Activated CD4-positive, alpha-beta T cell treated with anti-CD3 and anti-CD28 coated beads, Interleukin-2, amount 50 U/mL, for 48 hours (primary cell): ENCODE results near the gene TAS2R30.
"Not testable (repeated sequence)": the region's sequence is repeated elsewhere in the genome, so short reads cannot be mapped to it uniquely, and the experiment has no call there.

Source experiments
- DNase-seq, 2 experiments: peaks; one replicate each; pipeline ENCODE4 v3.0.0-alpha.2; 2020

TAS2R30 gene

DNA sequence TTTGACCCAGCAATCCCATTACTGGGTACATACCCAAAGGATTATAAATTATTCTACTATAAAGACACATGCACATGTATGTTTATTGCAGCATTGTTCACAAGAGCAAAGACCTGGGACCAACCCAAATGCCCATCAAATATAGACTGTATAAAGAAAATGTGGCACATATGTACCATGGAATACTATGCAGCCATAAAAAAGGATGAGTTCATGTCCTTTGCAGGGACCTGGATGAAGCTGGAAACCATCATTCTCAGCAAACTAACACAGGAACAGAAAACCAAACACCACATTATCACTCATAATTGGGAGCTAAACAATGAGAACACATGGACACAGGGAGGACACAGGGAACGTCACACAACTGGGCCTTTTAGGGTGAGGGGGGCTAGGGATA lies 20.3 kb downstream of the TAS2R30 start:
- not testable (repeated sequence) for DNase-seq

DNA sequence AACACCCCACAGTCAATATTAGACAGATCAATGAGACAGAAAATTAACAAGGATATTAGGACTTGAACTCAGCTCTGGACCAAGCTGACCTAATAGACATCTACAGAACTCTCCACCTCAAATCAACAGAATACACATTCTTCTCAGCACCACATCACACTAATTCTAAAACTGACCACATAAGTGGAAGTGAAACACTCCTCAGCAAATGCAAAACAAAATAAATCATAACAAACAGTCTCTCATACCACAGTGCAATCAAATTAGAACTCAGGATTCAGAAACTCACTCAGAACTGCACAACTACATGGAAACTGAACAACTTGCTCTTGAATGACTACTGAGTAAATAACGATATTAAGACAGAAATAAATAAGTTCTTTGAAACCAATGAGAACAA lies 23.2 kb downstream of the TAS2R30 start:
- not testable (repeated sequence) for DNase-seq

DNA sequence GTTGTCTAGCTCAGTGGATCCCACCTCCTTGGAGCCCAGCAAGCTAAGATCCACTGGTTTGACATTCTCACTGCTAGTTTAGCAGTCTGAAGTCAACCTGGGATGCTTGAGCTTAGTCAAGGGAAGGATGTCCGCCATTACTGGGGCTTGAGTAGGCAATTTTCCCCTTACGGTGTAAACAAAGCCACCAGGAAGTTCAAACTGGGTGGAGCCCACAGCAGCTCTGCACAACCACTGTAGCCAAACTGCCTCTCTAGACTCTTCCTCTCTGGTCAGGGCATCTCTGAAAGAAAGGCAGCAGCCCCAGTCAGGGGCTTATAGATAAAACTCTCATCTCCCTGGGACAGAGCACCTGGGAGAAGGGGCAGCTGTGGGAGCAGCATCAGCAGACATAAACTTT lies 25.6 kb downstream of the TAS2R30 start:
- no peak for DNase-seq

DNA sequence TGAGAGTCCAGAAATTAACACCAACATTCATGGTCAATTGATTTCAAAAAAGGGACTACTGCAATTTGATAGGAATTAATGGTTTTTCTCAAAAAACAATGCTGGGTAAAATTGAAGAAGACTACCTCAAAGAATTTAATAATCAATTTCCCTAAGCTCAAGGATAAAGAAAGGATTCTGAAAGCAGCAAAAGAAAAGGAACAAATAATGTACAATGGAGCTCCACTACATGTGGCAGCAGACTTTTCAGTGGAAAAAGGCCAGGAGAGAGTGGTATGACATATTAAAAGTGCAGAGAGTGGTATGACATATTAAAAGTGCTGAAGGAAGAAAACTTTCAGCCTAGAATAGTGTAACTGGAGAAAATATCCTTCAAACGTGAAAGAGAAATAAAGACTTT lies 26.7 kb downstream of the TAS2R30 start:
- DNase-seq, result no peak

DNA sequence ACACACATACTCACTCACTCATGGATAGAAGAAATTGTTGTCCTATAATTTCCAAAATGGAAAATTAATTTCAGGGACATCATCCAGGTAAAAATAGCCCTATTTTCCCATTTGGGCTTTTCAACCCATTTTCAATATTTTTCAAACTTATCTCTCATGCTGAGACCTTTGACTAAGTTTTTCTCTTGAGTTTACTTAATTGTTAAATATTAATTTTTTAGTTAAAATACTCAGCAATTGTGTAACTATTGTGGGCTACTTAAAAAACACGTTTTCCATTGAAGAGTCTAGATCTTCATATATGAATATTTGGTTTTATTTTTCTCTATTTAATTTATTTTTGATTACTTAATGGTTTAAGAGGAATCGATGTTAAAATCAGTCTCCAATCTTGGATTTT lies 28.2 kb downstream of the TAS2R30 start:
- no peak for DNase-seq

DNA sequence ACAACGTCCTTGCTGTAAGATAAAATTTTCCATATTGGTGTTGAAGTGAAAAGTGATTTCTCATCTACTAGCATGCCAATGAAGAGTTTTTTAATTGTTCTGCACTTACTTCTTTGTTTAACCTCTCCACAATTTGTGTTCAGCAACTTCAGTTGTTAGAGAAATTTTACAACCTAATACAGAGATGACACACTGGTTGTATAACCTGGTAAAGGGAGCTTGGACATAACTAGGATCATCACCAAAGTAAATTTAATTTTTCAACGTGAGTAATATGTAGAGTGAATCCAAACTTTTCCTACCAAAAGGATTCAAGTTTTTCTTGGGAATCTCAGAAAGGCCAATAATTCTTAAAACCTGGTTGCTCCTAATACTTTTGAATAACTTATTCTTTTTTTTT lies 28.9 kb downstream of the TAS2R30 start:
- no peak for DNase-seq

DNA sequence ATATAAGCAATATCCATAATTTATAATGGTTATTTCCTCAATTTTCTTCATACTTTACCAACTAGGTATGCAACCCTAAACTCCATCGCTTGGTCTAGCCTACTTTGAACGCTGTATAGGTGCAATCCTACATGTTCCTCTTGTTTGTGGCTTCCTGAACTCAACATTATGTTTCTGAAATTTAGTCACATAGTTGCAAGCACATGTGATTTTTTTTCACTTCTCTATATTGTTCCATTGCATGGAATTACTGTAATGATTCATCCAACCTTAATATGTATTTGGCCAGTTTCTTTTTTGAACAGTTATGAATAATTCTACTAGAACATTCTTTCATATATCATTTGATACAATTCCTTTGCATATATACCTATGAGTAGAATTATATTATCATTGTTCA lies 39.5 kb downstream of the TAS2R30 start:
- not testable (repeated sequence) for DNase-seq

DNA sequence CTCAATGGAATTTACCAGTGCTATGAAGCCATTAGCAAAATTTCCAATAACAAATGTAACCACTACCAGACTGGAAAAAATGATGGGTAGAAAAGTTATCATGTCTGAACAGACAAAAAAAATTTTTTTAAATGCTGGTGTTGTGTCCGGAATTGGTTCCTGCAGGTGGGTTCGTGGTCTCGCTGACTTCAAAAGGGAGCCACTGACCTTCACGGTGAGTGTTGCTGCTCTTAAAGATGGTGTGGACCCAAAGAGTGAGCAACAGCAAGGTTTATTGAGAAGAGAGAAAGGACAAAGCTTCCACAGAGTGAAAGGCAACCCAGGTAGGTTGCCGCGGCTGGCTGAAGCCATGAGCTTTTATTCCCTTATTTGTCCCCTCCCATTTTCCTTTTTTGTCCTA lies 42.3 kb downstream of the TAS2R30 start, which contains the start of gene TAS2R43:
Gene TAS2R43, minus strand, starts transcription at position 186 of the 400 bp plus-strand sequence. Its CDS starts 84 bp downstream, at position 102.
- no peak for DNase-seq

DNA sequence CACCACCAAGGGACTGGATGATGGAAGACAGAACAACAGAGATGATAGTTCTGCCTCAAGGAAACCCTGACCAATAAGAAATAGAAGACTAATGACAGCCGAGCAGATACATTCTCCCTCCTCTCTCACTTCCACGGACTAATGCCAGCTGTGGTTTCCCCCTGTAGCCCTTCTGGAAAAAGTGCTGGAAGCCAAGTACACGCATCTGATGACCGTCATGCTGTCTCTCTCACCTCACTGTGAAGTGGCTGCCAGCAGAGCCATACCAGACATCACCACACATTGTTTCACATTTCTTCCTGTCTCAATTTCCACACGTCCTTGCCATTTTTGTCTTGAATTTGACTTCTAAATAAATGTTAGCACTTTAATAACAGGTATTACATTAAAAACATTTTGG lies 45.2 kb downstream of the TAS2R30 start:
- no peak for DNase-seq

DNA sequence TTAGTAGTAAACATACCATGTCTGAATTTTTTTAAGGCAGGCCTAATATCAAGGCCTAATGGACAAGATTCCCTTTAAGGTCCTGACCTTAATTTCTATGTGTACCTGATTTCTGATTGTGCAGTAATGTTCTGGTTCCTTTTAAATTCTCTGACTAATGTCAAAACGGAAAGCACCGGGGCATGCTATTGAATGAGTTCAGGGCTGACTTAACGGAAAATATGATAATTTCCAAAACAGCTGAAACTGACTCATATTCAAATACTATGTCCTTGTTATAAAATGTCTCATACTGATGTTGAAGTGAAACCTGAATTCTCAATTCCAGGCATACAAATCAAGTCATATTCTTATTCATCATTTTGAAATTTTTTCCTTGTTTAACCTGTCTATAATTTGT lies 49.0 kb downstream of the TAS2R30 start:
- DNase-seq, result peak; percentile 9 to 22
